Renal cortex interstitium (tissue), 11 donors: ENCODE data around the gene HOXA9. TPM values are rescaled to one million over a fixed set of nuclear protein-coding genes. Genes with fewer than 3 reads are reported as not detected.
A peak's percentile ranks its signal among the peaks of the same experiment; 100 is the strongest.

Experiments
- DNase-seq, 11 donors: peaks; one replicate each; pipeline ENCODE4 v3.0.0-alpha.2; 2013; ENCODE audit warnings: low read depth in 9 of 11, low spot score in 4 of 11; ENCODE audit errors: extremely low read depth in 1 of 11
- polyA plus RNA-seq, 3 donors: library from polyadenylated mRNA; unstranded; fragments of 120-200 nt; gene quantifications; one replicate each; pipeline ENCODE4 v1.2.1, GENCODE V29; 2013; ENCODE audit not compliant: insufficient read length in 3 of 3

HOXA9 gene
- polyA plus RNA-seq, 3 donors: 107 to 119 (median 118) TPM

DNA sequence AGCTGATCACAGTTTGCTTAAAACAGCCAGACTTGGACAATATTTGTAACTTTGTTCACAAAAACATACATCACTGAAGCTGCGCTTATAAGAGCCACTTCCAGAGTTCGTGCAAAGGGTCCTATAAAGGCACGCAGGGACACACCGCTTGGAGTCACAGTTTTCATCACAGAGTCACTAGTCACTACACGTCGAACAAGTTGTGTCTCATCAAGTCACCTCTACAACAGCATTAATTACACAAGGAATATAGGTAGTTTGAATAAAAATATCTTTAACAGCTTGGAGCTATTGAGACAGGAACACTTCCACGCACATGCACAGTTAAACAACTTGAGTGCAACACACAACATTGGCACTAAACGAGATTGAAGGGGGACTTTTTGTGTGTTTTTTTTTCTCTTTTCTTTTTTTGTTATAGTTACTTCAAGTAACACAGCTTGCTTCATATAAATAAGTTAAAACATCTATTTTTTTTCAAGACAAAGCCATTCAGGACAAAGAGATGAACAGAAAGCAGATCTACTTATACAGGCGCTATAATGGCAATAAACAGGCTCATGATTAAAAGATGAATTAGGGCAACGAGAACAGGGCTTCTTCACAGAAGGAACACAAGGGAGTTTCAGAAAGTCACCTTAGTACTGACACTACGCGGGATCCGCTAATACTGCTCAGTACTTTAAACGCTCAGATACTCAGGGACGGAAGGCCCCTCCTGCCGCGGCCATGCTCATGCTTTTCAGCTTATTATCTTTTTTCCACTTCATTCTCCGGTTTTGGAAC is 24.0 kb downstream of the HOXA9 start:
- DNase-seq: no peak

- DNase-seq: no peak
These were observed 25.0 kb downstream of the HOXA9 start for GRCh38 chr7:27140126-27140857.

GRCh38 chr7:27139334-27140125 is 25.8 kb downstream of the HOXA9 start:
- no peak for DNase-seq

- no peak for DNase-seq
These were observed 26.4 kb downstream of the HOXA9 start for GRCh38 chr7:27138985-27139333.

DNA sequence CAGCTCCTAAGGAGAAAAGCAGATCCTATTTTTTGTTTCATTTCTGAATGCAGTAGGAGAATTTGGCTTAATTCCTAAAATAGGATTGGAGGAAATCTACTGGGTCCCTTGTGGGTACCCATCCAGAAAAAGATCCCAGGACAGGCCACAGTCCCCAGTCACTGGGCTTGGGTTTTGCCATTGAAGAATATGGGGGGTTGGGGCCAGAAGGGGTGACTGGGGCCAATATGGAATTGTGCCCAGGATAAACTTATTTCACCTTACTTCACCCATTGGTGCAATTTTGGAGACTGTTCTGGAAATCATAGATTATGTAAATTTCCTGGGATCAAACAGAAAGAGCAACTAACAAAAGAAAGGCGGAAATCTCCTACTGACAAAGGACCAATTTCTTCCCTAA is 26.9 kb downstream of the HOXA9 start:
- no peak for DNase-seq

DNA sequence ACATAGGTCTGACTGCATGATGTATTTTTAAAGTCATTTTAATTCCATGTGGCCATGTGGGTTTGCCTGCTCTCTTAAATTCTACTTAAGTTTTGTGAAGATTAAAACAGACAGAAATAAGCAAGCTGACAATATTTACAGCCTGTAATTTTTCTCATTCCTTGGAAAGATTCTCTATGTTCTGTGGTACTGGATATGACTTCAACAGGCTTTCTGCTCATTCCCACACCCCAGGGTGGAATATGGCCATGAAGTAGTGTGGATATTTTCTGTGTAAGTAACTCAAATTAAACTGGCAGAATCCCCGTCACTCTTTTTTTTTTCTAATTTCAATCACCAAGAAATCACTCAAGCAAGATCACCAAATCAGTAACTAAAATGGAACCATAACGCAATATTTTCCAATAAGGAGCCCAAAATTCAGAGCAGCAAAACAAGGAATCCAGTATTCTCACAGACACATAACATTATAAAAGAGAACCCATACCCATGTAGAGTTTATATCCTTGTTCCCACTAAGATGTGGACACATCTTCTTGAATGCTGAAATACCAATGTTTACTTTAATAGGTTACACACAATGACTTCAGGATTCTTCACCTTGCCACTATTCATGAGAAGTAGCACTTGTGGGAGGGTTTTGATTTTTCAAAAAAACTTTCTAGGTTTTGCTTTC is 27.6 kb downstream of the HOXA9 start:
- DNase-seq: no peak

DNA sequence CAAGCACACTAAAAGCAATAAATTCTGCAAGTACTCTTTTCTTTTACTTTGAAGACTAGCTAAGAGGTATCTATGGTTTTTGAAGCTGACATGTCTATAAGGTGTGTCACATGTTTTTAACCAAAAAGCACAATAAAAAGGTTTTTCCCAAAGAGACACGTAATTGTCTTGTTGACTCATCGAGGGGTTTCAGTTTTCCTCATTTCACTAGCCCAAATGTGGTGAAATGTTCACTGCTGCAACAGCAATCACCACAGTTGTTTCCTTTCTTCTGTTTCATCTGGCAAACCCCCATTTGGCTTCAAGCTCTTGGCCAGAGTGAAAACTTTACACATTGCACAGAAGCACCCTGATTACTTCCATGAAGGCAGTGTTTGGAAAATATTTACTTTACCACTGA is 30.9 kb downstream of the HOXA9 start:
- no peak for DNase-seq

DNA sequence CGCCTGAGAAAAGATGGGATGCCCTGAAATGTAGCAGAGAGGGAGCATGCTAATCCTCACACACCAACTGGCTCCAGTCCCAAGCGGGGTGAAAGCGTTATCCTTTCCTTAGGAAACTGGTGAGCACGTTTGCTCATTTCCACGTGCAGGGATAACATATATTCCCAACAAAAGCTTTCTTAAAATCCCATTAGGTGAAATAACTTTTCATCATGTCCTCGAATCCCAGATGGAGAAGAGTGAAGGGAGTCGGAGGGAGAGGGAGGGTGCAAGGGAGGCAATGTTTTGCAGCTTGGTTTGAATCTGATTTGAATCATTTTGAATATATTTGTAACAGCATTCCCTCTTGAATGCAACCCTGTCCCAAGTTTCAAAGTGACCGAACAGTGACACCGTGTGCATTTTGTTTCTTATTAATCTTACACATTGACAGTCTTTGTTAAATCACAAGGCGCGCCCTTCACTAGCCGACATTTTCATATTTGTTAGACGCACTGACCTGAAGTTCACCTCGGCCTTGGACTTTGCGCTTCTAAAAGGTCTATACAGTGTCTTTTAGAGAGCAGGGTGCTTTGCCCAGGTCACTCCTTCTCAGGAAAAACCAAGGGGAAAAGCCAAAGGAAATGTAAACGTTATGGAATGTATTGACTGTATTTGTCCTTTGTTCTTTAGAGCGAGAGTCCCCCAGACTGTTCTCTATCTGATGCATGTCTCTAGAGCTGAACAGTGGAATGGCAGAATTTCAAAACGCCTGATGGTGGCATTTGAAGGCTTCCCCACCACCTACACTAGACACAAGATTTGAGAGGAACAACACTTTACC is 31.7 kb downstream of the HOXA9 start:
- DNase-seq: no peak

- no peak for DNase-seq
These were observed 32.4 kb downstream of the HOXA9 start for GRCh38 chr7:27132978-27133377.

DNA sequence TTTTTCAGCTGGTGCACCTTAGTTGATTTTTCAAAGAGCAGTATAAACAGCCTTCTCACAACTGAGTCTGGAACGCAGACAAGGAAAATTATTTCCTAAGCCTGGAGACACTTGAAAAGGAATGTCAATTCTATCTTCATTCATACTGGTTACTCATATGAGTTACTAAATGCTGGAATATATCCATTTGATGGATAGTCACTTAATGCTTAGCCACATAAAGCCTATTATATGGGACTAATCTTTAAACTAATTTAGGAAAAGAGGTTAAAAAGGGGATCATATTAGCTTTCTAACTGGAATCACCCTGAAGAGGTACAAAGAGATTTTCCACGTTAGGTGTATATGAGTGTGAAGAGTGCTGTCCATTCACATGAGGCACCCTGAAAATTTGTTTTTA is 33.1 kb downstream of the HOXA9 start:
- DNase-seq: no peak

- no peak for DNase-seq
These were observed 33.9 kb downstream of the HOXA9 start for GRCh38 chr7:27131390-27131819.

DNA sequence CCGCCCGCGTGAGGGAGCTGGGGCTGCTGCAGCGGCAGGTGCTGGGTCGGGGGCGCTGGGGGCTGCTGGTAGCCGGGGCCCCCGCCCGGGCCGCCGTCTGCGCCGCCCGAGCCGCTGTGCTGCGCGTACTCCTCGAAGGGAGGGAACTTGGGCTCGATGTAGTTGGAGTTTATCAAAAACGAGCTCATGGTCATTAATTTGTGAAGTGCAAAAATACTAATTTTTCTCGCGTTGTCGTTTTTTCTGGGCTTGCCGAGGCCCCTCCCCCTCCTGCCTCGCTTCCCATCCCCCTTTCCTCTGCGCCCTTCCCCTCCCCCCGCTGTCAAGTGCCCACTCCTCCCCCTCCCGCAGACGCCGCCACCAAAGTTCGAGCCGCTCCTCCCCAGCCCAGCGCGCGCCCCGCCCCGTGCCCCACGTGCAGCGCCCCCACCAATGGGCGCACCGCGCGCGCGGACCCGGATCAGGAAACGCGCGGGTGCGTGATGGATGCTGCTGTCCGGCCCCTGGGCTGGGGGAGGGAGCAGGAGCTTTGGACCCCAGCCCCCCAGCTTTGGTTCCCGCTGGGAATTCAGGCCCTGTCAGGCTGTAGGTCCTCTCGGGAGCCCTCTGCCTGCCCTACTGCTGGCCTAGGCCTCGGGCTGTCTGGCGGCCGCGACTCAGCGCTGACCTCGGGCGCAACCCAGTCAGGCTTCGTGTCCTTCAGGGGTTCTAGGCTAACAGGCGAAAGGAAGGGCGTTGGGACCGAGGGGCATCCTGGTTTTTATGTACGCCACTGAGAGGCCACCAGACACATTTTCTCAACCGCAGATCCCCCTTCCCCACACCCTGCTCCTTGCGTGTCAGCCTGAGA is 34.6 kb downstream of the HOXA9 start, which contains the start of gene HOXA4:
HOXA4 (minus strand) TSS at position 218 of the 850 bp plus-strand sequence; CDS start at position 194, 24 bp downstream.
- DNase-seq: peak in 6 of 11 donors; percentile 85 to 91 (median 88)

DNA sequence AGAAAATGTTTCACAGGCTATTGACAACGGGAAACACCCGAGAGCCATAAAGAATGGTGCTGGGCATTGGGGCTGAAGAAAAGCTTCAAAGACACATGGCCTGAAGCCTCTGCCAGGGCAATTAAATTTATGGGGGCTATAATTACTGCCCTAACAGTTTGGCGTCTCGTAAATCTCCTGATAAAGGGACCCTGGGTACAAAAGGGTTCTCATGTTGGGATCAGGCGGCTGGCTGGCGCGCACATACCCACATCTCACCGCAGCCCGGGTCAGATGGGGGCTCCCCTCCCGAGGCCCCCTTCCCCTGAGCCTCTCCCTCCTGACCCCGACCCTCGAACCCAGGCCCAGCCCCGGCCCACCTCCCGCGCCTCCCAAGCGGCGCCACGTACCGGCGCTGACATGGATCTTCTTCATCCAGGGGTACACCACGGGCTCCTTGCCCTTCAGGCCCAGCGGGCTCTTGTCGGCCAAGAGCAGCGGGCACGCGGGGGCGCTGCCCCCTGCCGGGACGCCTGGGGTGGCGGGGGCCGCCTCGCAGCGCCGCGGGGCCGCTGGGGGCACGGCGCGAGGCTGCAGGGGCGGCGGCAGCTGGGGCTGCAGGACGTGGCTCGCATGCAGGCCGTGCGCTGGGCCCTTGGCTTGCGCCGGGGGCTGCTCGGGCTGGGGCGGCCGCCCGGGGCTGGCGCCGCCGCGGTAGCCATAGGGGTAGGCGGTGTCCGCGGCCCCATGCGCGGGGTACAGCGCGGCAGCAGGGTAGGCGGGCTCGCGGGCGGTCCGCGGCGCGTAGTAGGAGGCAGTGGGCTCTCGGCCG is 35.4 kb downstream of the HOXA9 start:
- peak in 1 of 11 donors; percentile 83 for DNase-seq

DNA sequence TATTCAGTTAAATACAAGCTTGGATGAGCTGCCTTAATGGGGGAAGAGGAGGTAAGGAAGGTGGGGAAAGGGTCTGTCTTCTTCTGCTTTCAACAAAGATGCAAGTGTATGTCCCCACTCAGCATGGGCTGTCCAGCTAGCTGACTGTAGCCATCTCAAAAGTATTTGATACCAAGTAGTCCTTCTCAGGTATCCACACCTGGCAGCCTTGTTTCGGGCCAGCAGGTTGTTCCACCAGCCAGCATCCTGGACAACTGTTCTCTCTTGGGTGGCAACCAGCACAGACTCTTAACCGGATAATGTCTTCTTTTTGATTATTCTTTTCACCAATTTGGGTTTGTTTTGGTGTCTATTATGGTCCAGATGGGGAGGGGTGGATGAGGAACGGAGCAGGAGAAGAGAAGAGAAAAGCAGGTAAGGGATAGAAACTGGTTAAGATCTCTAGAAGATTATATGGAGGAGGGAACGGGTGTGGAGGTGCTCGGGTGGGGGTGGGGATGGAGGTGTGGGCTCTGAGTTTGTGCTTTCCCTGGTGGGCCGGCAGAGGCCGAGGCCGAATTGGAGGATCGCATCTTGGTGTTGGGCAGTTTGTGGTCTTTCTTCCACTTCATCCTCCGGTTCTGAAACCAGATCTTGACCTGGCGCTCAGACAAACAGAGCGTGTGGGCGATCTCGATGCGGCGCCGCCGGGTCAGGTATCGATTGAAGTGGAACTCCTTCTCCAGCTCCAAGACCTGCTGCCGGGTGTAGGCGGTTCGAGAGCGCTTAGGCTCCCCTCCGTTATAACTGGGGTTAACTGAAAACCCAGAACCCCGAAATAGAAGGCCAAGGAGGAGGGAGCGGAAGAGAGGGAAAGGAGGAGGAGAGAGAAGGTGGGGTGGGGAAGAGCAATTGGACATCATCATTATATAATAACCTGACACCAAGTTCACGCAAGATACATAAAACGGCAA is 36.3 kb downstream of the HOXA9 start:
- no peak for DNase-seq

- DNase-seq: peak in 1 of 11 donors; percentile 81
These were observed 37.3 kb downstream of the HOXA9 start for GRCh38 chr7:27128034-27128433.
